Nucleus accumbens (tissue), 56 donors: ENCODE measurements around the gene POLRMT.
"Not testable (repeated sequence)": the region's sequence is repeated elsewhere in the genome, so short reads cannot be mapped to it uniquely, and the experiment has no call there.

ENCODE experiments used
- DNase-seq, 56 donors: peaks; one replicate each; lab custom pipeline; 2025; lab: John Stamatoyannopoulos, UW

Gene POLRMT

GRCh38 chr19:632579-633067 lies 714 bp downstream of the POLRMT start:
- no peak for DNase-seq

GRCh38 chr19:629961-630714 lies 3.2 kb downstream of the POLRMT start:
- DNase-seq = no peak

- not testable (repeated sequence) for DNase-seq
Measured at GRCh38 chr19:629515-629914, 3.8 kb downstream of the POLRMT start.

- no peak for DNase-seq
Measured at GRCh38 chr19:628168-628567, 5.2 kb downstream of the POLRMT start.

- DNase-seq = not testable (repeated sequence)
Measured at GRCh38 chr19:626566-626965, 6.8 kb downstream of the POLRMT start.

GRCh38 chr19:625257-625656 lies 8.1 kb downstream of the POLRMT start:
- DNase-seq = peak in 1 of 56 donors; percentile 11

GRCh38 chr19:624433-625109 lies 8.8 kb downstream of the POLRMT start:
- no peak for DNase-seq

GRCh38 chr19:623974-624373 lies 9.4 kb downstream of the POLRMT start:
- no peak for DNase-seq

- no peak for DNase-seq
Measured at GRCh38 chr19:623175-623916, 10.0 kb downstream of the POLRMT start.

GRCh38 chr19:622666-623065 lies 10.7 kb downstream of the POLRMT start:
- no peak for DNase-seq

- DNase-seq = no peak
Measured at GRCh38 chr19:621819-622218, 11.5 kb downstream of the POLRMT start.

GRCh38 chr19:621191-621590 lies 12.1 kb downstream of the POLRMT start:
- DNase-seq = not testable (repeated sequence)

- no peak for DNase-seq
Measured at GRCh38 chr19:620166-620862, 13.0 kb downstream of the POLRMT start.

GRCh38 chr19:619286-620002 lies 13.9 kb downstream of the POLRMT start:
- no peak for DNase-seq

GRCh38 chr19:618674-619285 lies 14.6 kb downstream of the POLRMT start:
- DNase-seq = no peak

GRCh38 chr19:618247-618619 lies 15.1 kb downstream of the POLRMT start:
- DNase-seq = no peak

GRCh38 chr19:617551-618246 lies 15.6 kb downstream of the POLRMT start:
- DNase-seq = peak in 1 of 56 donors; percentile 16

- DNase-seq = peak in 1 of 56 donors; percentile 38
Measured at GRCh38 chr19:616747-617526, 16.4 kb downstream of the POLRMT start.
